Neural cell (in vitro differentiated cells): ENCODE measurements around the gene IMPDH2. TPM values are rescaled to one million over a fixed set of nuclear protein-coding genes. Genes with fewer than 3 reads are reported as not detected.
A peak's percentile ranks its signal among the peaks of the same experiment; 100 is the strongest.

Experiments
- H2AFZ ChIP-seq: fragments of 200-600, 300-800 bp; sonication (generic), shearing (Covaris generic); 2 replicates; pipeline ENCODE4 v1.6.0; 2014; ENCODE audit warnings: low read depth, mild to moderate bottlenecking, antibody characterized with exemption, low read length, moderate library complexity
- H3F3A ChIP-seq: fragments of 200-600 bp; shearing (Covaris generic); 2 replicates; pipeline ENCODE4 v1.6.1; 2016; ENCODE audit warnings: mild to moderate bottlenecking, moderate library complexity, mixed read lengths, antibody characterized with exemption, low read length; ENCODE audit not compliant: insufficient read depth, poor library complexity, severe bottlenecking
- H3K27ac ChIP-seq: fragments of 200-600, 300-800 bp; sonication (generic), shearing (Covaris generic); 2 replicates; pipeline ENCODE4 v1.5.1; 2014; ENCODE audit warnings: mild to moderate bottlenecking, low read length, moderate library complexity
- H3K27me3 ChIP-seq: fragments of 300-800, 200-600 bp; sonication (generic), shearing (Covaris generic); 2 replicates; pipeline ENCODE4 v1.6.0; 2014; ENCODE audit warnings: mild to moderate bottlenecking, low read depth, low read length, moderate library complexity; ENCODE audit not compliant: insufficient read depth
- H3K36me3 ChIP-seq: fragments of 300-800, 200-600 bp; sonication (generic), shearing (Covaris generic); 2 replicates; pipeline ENCODE4 v1.5.1; 2014; ENCODE audit warnings: mild to moderate bottlenecking, antibody characterized with exemption, low read length, moderate library complexity; ENCODE audit not compliant: insufficient read depth
- H3K4me2 ChIP-seq: fragments of 300-800, 200-600 bp; sonication (generic), shearing (Covaris generic); 2 replicates; pipeline ENCODE4 v1.6.0; 2014; ENCODE audit warnings: mild to moderate bottlenecking, low read length
- H3K4me3 ChIP-seq: fragments of 300-800, 200-600 bp; sonication (generic), shearing (Covaris generic); 2 replicates; pipeline ENCODE4 v1.5.1; 2014; ENCODE audit warnings: mild to moderate bottlenecking, low read length, moderate library complexity
- H3K79me2 ChIP-seq: fragments of 200-600 bp; shearing (Covaris generic); replicated peaks from 2 replicates; pipeline ENCODE4 v1.6.0; 2014; ENCODE audit warnings: mild to moderate bottlenecking, low read length, moderate library complexity; ENCODE audit not compliant: insufficient read depth
- H3K9ac ChIP-seq: fragments of 300-800, 200-600 bp; sonication (generic), shearing (Covaris generic); 2 replicates; pipeline ENCODE4 v1.6.1; 2016; ENCODE audit warnings: mild to moderate bottlenecking, low read length, mixed read lengths
- H3K9me2 ChIP-seq: fragments of 200-600 bp; shearing (Covaris generic); 2 replicates; pipeline ENCODE4 v1.6.1; 2016; ENCODE audit warnings: mild to moderate bottlenecking, low read length, mixed read lengths; ENCODE audit not compliant: insufficient read depth
- H3K9me3 ChIP-seq: fragments of 200-600, 300-800 bp; sonication (generic), shearing (Covaris generic); 2 replicates; pipeline ENCODE4 v1.6.1; 2016; ENCODE audit warnings: mild to moderate bottlenecking, mixed run types, low read length, moderate library complexity, mixed read lengths
- H4K20me1 ChIP-seq: fragments of 200-600 bp; shearing (Covaris generic); 2 replicates; pipeline ENCODE4 v1.6.1; 2016; ENCODE audit warnings: mild to moderate bottlenecking, mixed run types; ENCODE audit not compliant: insufficient read depth
- CTCF ChIP-seq: fragments of 450-650 bp; IDR thresholded peaks from 2 replicates; pipeline ENCODE4 v1.5.1; 2014; ENCODE audit warnings: antibody characterized with exemption, mild to moderate bottlenecking, moderate library complexity; ENCODE audit not compliant: poor library complexity, severe bottlenecking
- EP300 ChIP-seq: fragments of 450-650 bp; conservative IDR thresholded peaks from 2 replicates; pipeline ENCODE4 v1.6.1; 2014; ENCODE audit warnings: antibody characterized with exemption, mild to moderate bottlenecking, moderate library complexity; ENCODE audit not compliant: poor library complexity, severe bottlenecking
- EZH2 ChIP-seq: fragments of 200-600, 300-800 bp; shearing (Covaris generic), sonication (generic); IDR thresholded peaks from 2 replicates; pipeline ENCODE4 v1.6.1; 2014; ENCODE audit warnings: antibody characterized with exemption, low read length, borderline replicate concordance, mild to moderate bottlenecking; ENCODE audit not compliant: insufficient read depth, poor library complexity, severe bottlenecking
- MXI1 ChIP-seq: fragments of 450-650 bp; conservative IDR thresholded peaks from 2 replicates; pipeline ENCODE4 v1.6.1; 2014; ENCODE audit warnings: antibody characterized with exemption, mild to moderate bottlenecking; ENCODE audit not compliant: poor library complexity, severe bottlenecking
- POLR2AphosphoS5 ChIP-seq: IDR thresholded peaks from 2 replicates; pipeline ENCODE4 v1.6.1; 2012
- RAD21 ChIP-seq: fragments of 450-650 bp; conservative IDR thresholded peaks from 2 replicates; pipeline ENCODE4 v1.6.1; 2014; ENCODE audit warnings: antibody characterized with exemption, mild to moderate bottlenecking, moderate library complexity
- REST ChIP-seq: IDR thresholded peaks from 2 replicates; pipeline ENCODE4 v1.6.1; 2012; ENCODE audit warnings: borderline replicate concordance
- SMC3 ChIP-seq: fragments of 450-650 bp; conservative IDR thresholded peaks from 2 replicates; pipeline ENCODE4 v1.6.1; 2014; ENCODE audit warnings: antibody characterized with exemption, mild to moderate bottlenecking, moderate library complexity; ENCODE audit not compliant: poor library complexity
- TAF1 ChIP-seq: IDR thresholded peaks from 2 replicates; pipeline ENCODE4 v1.6.1; 2012; ENCODE audit warnings: low read depth
- polyA plus RNA-seq: library from polyadenylated mRNA; depleted of rRNA; stranded (reverse); fragments of >200 nt; gene quantifications from 2 replicates; pipeline ENCODE4 v1.2.3, GENCODE V29; 2014

IMPDH2 gene
- polyA plus RNA-seq, 1 donor from 2014 or later: 137 TPM

- Histone ChIP-seq H2AFZ (peak overlapping the region; percentile 43), H3K9ac (peak overlapping the region; percentile 79), H4K20me1 (no peaks in the 10 kb centered on the region), H3K4me2 (peak overlapping the region; percentile 65), H3K9me3 (no peaks in the 10 kb centered on the region), H3K9me2 (no peaks in the 10 kb centered on the region), H3K36me3 (no peaks in the 10 kb centered on the region), H3K79me2 (peaks cover 16% of the 10 kb centered on the region), H3K4me3 (peak overlapping the region; percentile 83), H3F3A (peaks cover 6% of the 10 kb centered on the region), H3K27ac (peak overlapping the region; percentile 92), H3K27me3 (no peaks in the 10 kb centered on the region)
- peak; percentile 64 for TF ChIP-seq TAF1
- TF ChIP-seq REST: no peak
- peak; percentile 16 for TF ChIP-seq MXI1
These were observed 39.9 kb downstream of the IMPDH2 start for GRCh38 chr3:48989126-48989795.

GRCh38 chr3:48985831-48986376 is 43.3 kb downstream of the IMPDH2 start:
- Histone ChIP-seq H3K27ac (no peak overlapping the region), H2AFZ (no peak overlapping the region), H3K79me2 (peaks cover 3% of the 10 kb centered on the region), H3K27me3 (no peaks in the 10 kb centered on the region), H3K9ac (no peak overlapping the region), H3K4me2 (no peak overlapping the region), H3K9me3 (no peaks in the 10 kb centered on the region), H3K4me3 (no peak overlapping the region), H3K9me2 (no peaks in the 10 kb centered on the region), H3F3A (peaks cover 6% of the 10 kb centered on the region), H3K36me3 (no peaks in the 10 kb centered on the region), H4K20me1 (no peaks in the 10 kb centered on the region)
- TF ChIP-seq CTCF (no peak), EZH2 (no peak), REST (no peak), POLR2AphosphoS5 (no peak), SMC3 (no peak), MXI1 (no peak), TAF1 (no peak), RAD21 (no peak), EP300 (no peak)
